ENCODE data around the gene HIP1R.

DNA sequence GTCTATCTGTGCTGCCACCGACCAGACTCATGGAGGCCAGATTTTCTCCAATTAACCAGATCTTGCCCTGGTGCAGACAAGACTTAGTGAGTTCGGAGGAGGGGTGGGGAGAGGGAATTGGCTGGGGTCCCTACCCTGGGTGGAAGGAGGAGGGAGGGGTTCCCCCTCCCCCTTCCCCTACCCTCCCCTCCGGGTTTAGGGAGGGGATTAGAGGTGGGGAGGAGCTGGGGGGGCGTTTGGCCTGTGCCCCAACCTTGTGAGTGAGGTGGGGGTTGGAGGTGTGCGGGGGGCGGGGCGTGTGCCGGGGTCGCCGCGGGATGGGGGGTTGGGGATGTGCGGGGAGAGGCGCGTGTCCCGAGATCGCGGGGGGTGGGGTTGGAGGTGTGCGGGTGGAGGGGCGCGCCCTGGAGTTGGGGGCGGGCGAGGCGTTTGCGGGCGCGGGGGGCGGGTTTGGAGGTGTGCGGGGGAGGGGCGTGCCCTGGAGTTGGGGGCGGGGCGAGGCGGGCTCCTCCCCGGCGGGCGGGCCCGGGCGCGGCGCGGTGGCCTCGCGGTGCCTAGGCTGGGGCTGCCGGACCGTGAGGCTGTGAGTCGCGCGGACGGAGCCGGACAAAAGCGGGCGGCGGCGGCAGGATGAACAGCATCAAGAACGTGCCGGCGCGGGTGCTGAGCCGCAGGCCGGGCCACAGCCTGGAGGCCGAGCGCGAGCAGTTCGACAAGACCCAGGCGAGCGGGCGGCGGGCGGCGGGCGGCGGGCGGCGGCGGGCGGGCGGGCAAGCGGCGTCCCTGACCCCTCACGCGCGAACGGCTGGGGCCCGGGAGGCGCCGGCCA, at the start of gene HIP1R:
- TF ChIP-seq EP300 (IDR thresholded peaks at IDR 0.05) (no peak), POLR2AphosphoS5 (IDR thresholded peaks at IDR 0.05) (no peak)
- TF ChIP-seq, protein P1, sequence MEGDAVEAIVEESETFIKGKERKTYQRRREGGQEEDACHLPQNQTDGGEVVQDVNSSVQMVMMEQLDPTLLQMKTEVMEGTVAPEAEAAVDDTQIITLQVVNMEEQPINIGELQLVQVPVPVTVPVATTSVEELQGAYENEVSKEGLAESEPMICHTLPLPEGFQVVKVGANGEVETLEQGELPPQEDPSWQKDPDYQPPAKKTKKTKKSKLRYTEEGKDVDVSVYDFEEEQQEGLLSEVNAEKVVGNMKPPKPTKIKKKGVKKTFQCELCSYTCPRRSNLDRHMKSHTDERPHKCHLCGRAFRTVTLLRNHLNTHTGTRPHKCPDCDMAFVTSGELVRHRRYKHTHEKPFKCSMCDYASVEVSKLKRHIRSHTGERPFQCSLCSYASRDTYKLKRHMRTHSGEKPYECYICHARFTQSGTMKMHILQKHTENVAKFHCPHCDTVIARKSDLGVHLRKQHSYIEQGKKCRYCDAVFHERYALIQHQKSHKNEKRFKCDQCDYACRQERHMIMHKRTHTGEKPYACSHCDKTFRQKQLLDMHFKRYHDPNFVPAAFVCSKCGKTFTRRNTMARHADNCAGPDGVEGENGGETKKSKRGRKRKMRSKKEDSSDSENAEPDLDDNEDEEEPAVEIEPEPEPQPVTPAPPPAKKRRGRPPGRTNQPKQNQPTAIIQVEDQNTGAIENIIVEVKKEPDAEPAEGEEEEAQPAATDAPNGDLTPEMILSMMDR (IDR thresholded peaks at IDR 0.05): no peak

Measured in suprapubic skin (tissue), 4 donors.